GM12878 (cell line): ENCODE measurements around the gene SERHL2. TPM values are rescaled to one million over a fixed set of nuclear protein-coding genes. Genes with fewer than 3 reads are reported as not detected.

Experiments used
- ATAC-seq: fragments of 200-7000 bp; cut with Tn5 transposase; 3 replicates; pipeline ENCODE4 v1.9.1; 2020; ENCODE audit warnings: mild to moderate bottlenecking, moderate library complexity
- BruUV-seq: library from RNA; stranded (reverse); fragments of 400-500 nt; replicated peaks from 2 replicates; lab custom pipeline; 2021; lab: Mats Ljungman, UMichigan
- CTCF ChIA-PET: fragments of 300-600 bp; sonication (Branson Sonifier 250); formaldehyde crosslinking; extraction: SDS; loops from one replicate; lab custom pipeline; 2021; ENCODE audit warnings: inconsistent platforms; lab: Yijun Ruan, JAX
- POLR2A ChIA-PET: fragments of 350-600 bp; formaldehyde crosslinking; extraction: SDS; loops from one replicate; lab custom pipeline; 2021; ENCODE audit warnings: inconsistent platforms; lab: Charles Lee
- RAD21 ChIA-PET: fragments of 300-600 bp; sonication (Branson Sonifier 250); formaldehyde crosslinking; loops from one replicate; lab custom pipeline; 2023; ENCODE audit warnings: antibody characterized with exemption; ENCODE audit not compliant: unreplicated experiment; lab: Charles Lee
- SMC1A ChIA-PET: fragments of 300-600 bp; sonication (Branson Sonifier 250); formaldehyde crosslinking; loops from one replicate; lab custom pipeline; 2023; ENCODE audit not compliant: unreplicated experiment, uncharacterized antibody; lab: Charles Lee
- DNase-seq: peaks from one replicate; pipeline ENCODE4 v3.0.0-alpha.2; 2011; ENCODE audit warnings: low read depth, low spot score
- FAIRE-seq: peaks from 3 replicates; lab custom pipeline; 2011; peaks lifted over from hg19 to GRCh38; lab: Jason Lieb, UNC
- H2AFZ ChIP-seq: 2 replicates; pipeline ENCODE4 v1.6.0; 2011; ENCODE audit warnings: low read depth, low read length, control low read depth; ENCODE audit not compliant: control insufficient read depth
- H3K27ac ChIP-seq: 2 replicates; pipeline ENCODE4 v1.5.1; 2011; ENCODE audit warnings: control low read depth; ENCODE audit not compliant: control insufficient read depth, insufficient read depth
- H3K27me3 ChIP-seq, 2 experiments: replicated peaks in 1 of 2; 2 replicates each; pipeline versions ENCODE4 v1.6.0 to v1.6.1; 2011; ENCODE audit warnings: low read length in 1 of 2; ENCODE audit not compliant: control insufficient read depth in 2 of 2, insufficient read depth in 2 of 2
- H3K36me3 ChIP-seq, 2 experiments: 2 replicates each; pipeline ENCODE4 v1.5.1; 2011; ENCODE audit warnings: low read length in 1 of 2; ENCODE audit not compliant: control insufficient read depth in 2 of 2, insufficient read depth in 2 of 2
- H3K4me1 ChIP-seq: 2 replicates; pipeline ENCODE4 v1.6.1; 2011; ENCODE audit warnings: mild to moderate bottlenecking, low read length, moderate library complexity, mixed read lengths; ENCODE audit not compliant: control insufficient read depth, insufficient read depth
- H3K4me2 ChIP-seq: 2 replicates; pipeline ENCODE4 v1.6.0; 2011; ENCODE audit warnings: control low read depth; ENCODE audit not compliant: control insufficient read depth, insufficient read depth
- H3K4me3 ChIP-seq: fragments of 200-600 bp; sonication (generic); 2 replicates; pipeline ENCODE4 v1.5.1; 2016
- H3K79me2 ChIP-seq: 2 replicates; pipeline ENCODE4 v1.6.0; 2011; ENCODE audit warnings: low read length; ENCODE audit not compliant: control insufficient read depth, insufficient read depth
- H3K9ac ChIP-seq: 2 replicates; pipeline ENCODE4 v1.8.0; 2011; ENCODE audit warnings: low read length, control low read depth, mixed read lengths; ENCODE audit not compliant: control insufficient read depth, insufficient read depth
- H3K9me3 ChIP-seq: replicated peaks from 3 replicates; pipeline ENCODE4 v1.5.1; 2011; ENCODE audit warnings: mild to moderate bottlenecking, low read length; ENCODE audit not compliant: control insufficient read depth, insufficient read depth
- H4K20me1 ChIP-seq: 2 replicates; pipeline ENCODE4 v1.6.0; 2011; ENCODE audit not compliant: control insufficient read depth, insufficient read depth
- HDAC2 ChIP-seq: fragments of 200-600 bp; sonication (generic); IDR thresholded peaks from 2 replicates; pipeline ENCODE4 v1.6.1; 2017
- TCF12 ChIP-seq: IDR thresholded peaks from 2 replicates; pipeline ENCODE4 v1.6.1; 2011; ENCODE audit warnings: low read depth, mild to moderate bottlenecking, low read length
- ZNF24 ChIP-seq: fragments of 450-650 bp; IDR thresholded peaks from 2 replicates; pipeline ENCODE4 v1.6.1; 2017; ENCODE audit warnings: antibody characterized with exemption, mild to moderate bottlenecking
- WGBS: methylation state at CpG from one replicate; pipeline ENCODE4 v1.1.6; 2016; ENCODE audit warnings: low lambda C conversion rate; ENCODE audit not compliant: insufficient replicate concordance, insufficient coverage; ENCODE audit errors: missing lambda C conversion rate; 5-methylcytosine and 5-hydroxymethylcytosine counted together
- in situ Hi-C: fragments of 300-500 bp; cut with MboI; formaldehyde crosslinking; loops from 9 replicates; pipeline ENCODE4 v1.14.3; 2018; ENCODE audit warnings: mixed read lengths
- intact Hi-C: fragments of 100-400 bp; cut with micrococcal nuclease; formaldehyde crosslinking; loops from one replicate; pipeline ENCODE4 v1.14.2; 2022; ENCODE audit not compliant: unreplicated experiment
- polyA plus RNA-seq, 11 experiments: library from polyadenylated mRNA; depleted of rRNA in 4 of 11; unstranded in 6 of 11; stranded (reverse) in 5 of 11; fragments of >200 nt; fragmentation: Nextera tagmentation in 4 of 11; fragmentation: Illumina TruSeq in 1 of 11; extraction: Ambion mirVana in 4 of 11; extraction: Trizol in 1 of 11; gene quantifications; 1 replicate in 1 of 11; 2 replicates in 10 of 11; pipeline versions ENCODE4 v1.2.1 to v1.2.3, GENCODE V29; 2011 to 2016; ENCODE audit warnings: inconsistent platforms in 2 of 11, missing spikeins in 2 of 11, low read depth in 1 of 11
- small RNA-seq: library from RNA; depleted of rRNA; stranded (forward); fragments of <200 nt; gene quantifications from one replicate; pipeline ENCODE3, GENCODE V24; 2014
- total RNA-seq, 4 experiments: library from RNA; depleted of rRNA in 3 of 4; stranded (reverse); fragments of >200 nt in 3 of 4; fragmentation: Illumina TruSeq in 1 of 4; extraction: Trizol in 1 of 4; gene quantifications; 2 replicates each; pipeline versions ENCODE4 v1.2.1 to v1.2.3, GENCODE V29; 2013 to 2021
- TF ChIP-seq, protein P1 (sequence below): IDR thresholded peaks from 2 replicates; pipeline ENCODE4 v1.6.1; 2012; ENCODE audit warnings: low read depth, low read length, improper control_type of control experiment

Gene SERHL2
- total and polyA plus RNA-seq, 10 of the 15 experiments (the other 5 are each of a cell fraction or from before 2014, with no cell fraction given), result 0.63 to 2.0 (median 1.2) TPM

DNA sequence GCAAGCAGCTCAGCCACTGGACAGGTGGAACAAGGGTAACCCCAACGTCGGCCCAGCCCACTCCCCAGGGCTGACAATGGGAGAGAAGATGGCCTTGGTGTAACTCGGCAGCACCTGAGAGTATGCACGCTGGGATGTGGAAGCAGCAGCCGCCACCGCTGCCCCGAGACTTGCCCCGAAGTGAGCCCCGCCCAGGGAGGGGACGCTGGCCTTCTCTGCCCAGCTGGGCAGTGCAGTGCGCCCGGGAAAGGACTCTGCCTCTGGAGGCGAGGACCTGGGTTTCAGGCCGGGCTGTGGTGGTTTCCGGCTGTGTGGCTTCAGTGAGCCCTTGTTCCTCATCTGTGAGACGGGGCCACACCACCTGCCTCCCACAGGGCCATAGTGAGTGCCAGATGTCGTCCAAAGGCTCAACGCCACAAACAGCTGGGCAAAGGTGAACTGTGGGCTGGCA is 69.6 kb downstream of the SERHL2 start:
- Histone ChIP-seq H3K4me3 (no peak overlapping the region), H2AFZ (no peak overlapping the region), H3K27me3 (no peaks in the 10 kb centered on the region), H3K9me3 (no peaks in the 10 kb centered on the region), H3K79me2 (no peaks in the 10 kb centered on the region), H3K27ac (no peak overlapping the region), H3K9ac (no peak overlapping the region), H4K20me1 (no peaks in the 10 kb centered on the region; the same call in 1 of the 2 replicates), H3K4me1 (peaks cover 8% of the 10 kb centered on the region), H3K36me3 (peaks cover 8 to 22% of the 10 kb centered on the region in 2 experiments; a peak in 3 of 4 replicates), H3K4me2 (no peak overlapping the region)
- POLR2A ChIA-PET, result interaction anchor here (0.9 kb wide), 1 partner anchor 32 kb away, joined by 3 read pairs; no protein-coding TSS in a partner anchor
- TF ChIP-seq ZNF24 (no peak), HDAC2 (no peak), TCF12 (peak; percentile 47; the same call in 1 of the 2 replicates)
- TF ChIP-seq, protein P1, sequence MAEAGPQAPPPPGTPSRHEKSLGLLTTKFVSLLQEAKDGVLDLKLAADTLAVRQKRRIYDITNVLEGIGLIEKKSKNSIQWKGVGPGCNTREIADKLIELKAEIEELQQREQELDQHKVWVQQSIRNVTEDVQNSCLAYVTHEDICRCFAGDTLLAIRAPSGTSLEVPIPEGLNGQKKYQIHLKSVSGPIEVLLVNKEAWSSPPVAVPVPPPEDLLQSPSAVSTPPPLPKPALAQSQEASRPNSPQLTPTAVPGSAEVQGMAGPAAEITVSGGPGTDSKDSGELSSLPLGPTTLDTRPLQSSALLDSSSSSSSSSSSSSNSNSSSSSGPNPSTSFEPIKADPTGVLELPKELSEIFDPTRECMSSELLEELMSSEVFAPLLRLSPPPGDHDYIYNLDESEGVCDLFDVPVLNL, result no peak
- intact Hi-C loops (no loop called here), in situ Hi-C loops (no loop called here)
- SMC1A ChIA-PET, result interaction anchor here (0.8 to 4.0 kb wide), 5 partner anchors 21 to 233 kb away, joined by 3 to 15 read pairs (median 4); no protein-coding TSS in a partner anchor
- peak; percentile 76 for ATAC-seq
- no peak for FAIRE-seq
- CTCF ChIA-PET, result interaction anchor here (0.9 to 4.1 kb wide), 9 partner anchors 12 to 467 kb away, joined by 3 to 16 read pairs (median 4); partner anchors contain the start of gene ATP5MGL
- WGBS, result 31% methylated on average over 18 of the region's 18 CpGs
- DNase-seq, result no peak
- BruUV-seq, result no TSS peak
- RAD21 ChIA-PET, result interaction anchor here (1.6 to 3.8 kb wide), 3 partner anchors 20 to 197 kb away, joined by 5 to 19 read pairs (median 5); no protein-coding TSS in a partner anchor

Small RNA genes lying within 50 kb of the gene (small RNA-seq; reads per million reads assigned to genes)
- not detected for gene RN7SKP80
- not detected for gene RNU6-513P

Other genes with a start within 250 kb of the SERHL2 start
- gene NFAM1, start 121.6 kb upstream of the SERHL2 start, total RNA-seq (2014; rRNA removed), result 0.16 and 0.34 TPM in 2 replicates
- gene NFAM1, start 121.6 kb upstream of the SERHL2 start, total RNA-seq (2014; rRNA removed; fragmentation: Illumina TruSeq; extraction: Trizol), result 0.13 and 0.32 TPM in 2 replicates
- gene NFAM1, start 121.6 kb upstream of the SERHL2 start, total RNA-seq (2021), result 0.29 and 0.36 TPM in 2 replicates
- gene NFAM1, start 121.6 kb upstream of the SERHL2 start, polyA plus RNA-seq (2011; rRNA removed), result 0.84 and 1.3 TPM in 2 replicates
- gene NFAM1, start 121.6 kb upstream of the SERHL2 start, polyA plus RNA-seq (2014; fragmentation: Illumina TruSeq; extraction: Trizol), result 0.13 and 0.24 TPM in 2 replicates
- not detected for gene NFAM1, start 121.6 kb upstream of the SERHL2 start, polyA plus RNA-seq (2014; fragmentation: Nextera tagmentation; extraction: Ambion mirVana)
- 0.10 and 0.15 TPM in 2 replicates for gene NFAM1, start 121.6 kb upstream of the SERHL2 start, polyA plus RNA-seq (2014; rRNA removed)
- gene NFAM1, start 121.6 kb upstream of the SERHL2 start, polyA plus RNA-seq (2016; fragmentation: Nextera tagmentation; extraction: Ambion mirVana), result under 1 TPM in 1 of 2 experiments, not detected in 1; 0.20 TPM
- 42.4 and 42.7 TPM in 2 replicates for gene RRP7A, start 34.2 kb upstream of the SERHL2 start, total RNA-seq (2014; rRNA removed)
- gene RRP7A, start 34.2 kb upstream of the SERHL2 start, total RNA-seq (2014; rRNA removed; fragmentation: Illumina TruSeq; extraction: Trizol), result 34.8 and 38.1 TPM in 2 replicates
- 73.9 and 84.9 TPM in 2 replicates for gene RRP7A, start 34.2 kb upstream of the SERHL2 start, total RNA-seq (2021)
- 23.9 and 41.4 TPM in 2 replicates for gene RRP7A, start 34.2 kb upstream of the SERHL2 start, polyA plus RNA-seq (2011; rRNA removed)
- 38.1 and 49.7 TPM in 2 replicates for gene RRP7A, start 34.2 kb upstream of the SERHL2 start, polyA plus RNA-seq (2014; fragmentation: Illumina TruSeq; extraction: Trizol)
- gene RRP7A, start 34.2 kb upstream of the SERHL2 start, polyA plus RNA-seq (2014; fragmentation: Nextera tagmentation; extraction: Ambion mirVana), result 10 to 100 TPM in 1 of 2 experiments, 1 to 10 TPM in 1; 2.9 to 12.3 TPM
- gene RRP7A, start 34.2 kb upstream of the SERHL2 start, polyA plus RNA-seq (2014; rRNA removed), result 41.7 and 45.1 TPM in 2 replicates
- 100 to 1,000 TPM in 1 of 2 experiments, 10 to 100 TPM in 1; 88.9 to 114 TPM for gene RRP7A, start 34.2 kb upstream of the SERHL2 start, polyA plus RNA-seq (2016; fragmentation: Nextera tagmentation; extraction: Ambion mirVana)
- 32.9 and 38.9 TPM in 2 replicates for gene POLDIP3, start 60.9 kb downstream of the SERHL2 start, total RNA-seq (2014; rRNA removed)
- gene POLDIP3, start 60.9 kb downstream of the SERHL2 start, total RNA-seq (2014; rRNA removed; fragmentation: Illumina TruSeq; extraction: Trizol), result 25.9 and 27.0 TPM in 2 replicates
- gene POLDIP3, start 60.9 kb downstream of the SERHL2 start, total RNA-seq (2021), result 54.1 and 55.9 TPM in 2 replicates
- 35.6 and 54.2 TPM in 2 replicates for gene POLDIP3, start 60.9 kb downstream of the SERHL2 start, polyA plus RNA-seq (2011; rRNA removed)
- gene POLDIP3, start 60.9 kb downstream of the SERHL2 start, polyA plus RNA-seq (2014; fragmentation: Illumina TruSeq; extraction: Trizol), result 43.3 and 52.6 TPM in 2 replicates
- gene POLDIP3, start 60.9 kb downstream of the SERHL2 start, polyA plus RNA-seq (2014; fragmentation: Nextera tagmentation; extraction: Ambion mirVana), result 10 to 100 TPM; 14.8 to 19.3 TPM
- 46.4 and 49.3 TPM in 2 replicates for gene POLDIP3, start 60.9 kb downstream of the SERHL2 start, polyA plus RNA-seq (2014; rRNA removed)
- 10 to 100 TPM; 60.1 to 60.2 TPM for gene POLDIP3, start 60.9 kb downstream of the SERHL2 start, polyA plus RNA-seq (2016; fragmentation: Nextera tagmentation; extraction: Ambion mirVana)
- 0.22 and 0.40 TPM in 2 replicates for gene ATP5MGL, start 86.6 kb downstream of the SERHL2 start, total RNA-seq (2014; rRNA removed)
- gene ATP5MGL, start 86.6 kb downstream of the SERHL2 start, total RNA-seq (2014; rRNA removed; fragmentation: Illumina TruSeq; extraction: Trizol), result 0.85 TPM in 1 of 2 replicates, not detected in the other
- 0.43 and 0.46 TPM in 2 replicates for gene ATP5MGL, start 86.6 kb downstream of the SERHL2 start, total RNA-seq (2021)
- gene ATP5MGL, start 86.6 kb downstream of the SERHL2 start, polyA plus RNA-seq (2011; rRNA removed), result 0.23 and 0.26 TPM in 2 replicates
- not detected in 2 replicates for gene ATP5MGL, start 86.6 kb downstream of the SERHL2 start, polyA plus RNA-seq (2014; fragmentation: Illumina TruSeq; extraction: Trizol)
- gene ATP5MGL, start 86.6 kb downstream of the SERHL2 start, polyA plus RNA-seq (2014; fragmentation: Nextera tagmentation; extraction: Ambion mirVana), result under 1 TPM; 0.24 to 0.60 TPM
- gene ATP5MGL, start 86.6 kb downstream of the SERHL2 start, polyA plus RNA-seq (2014; rRNA removed), result not detected in 2 replicates
- gene ATP5MGL, start 86.6 kb downstream of the SERHL2 start, polyA plus RNA-seq (2016; fragmentation: Nextera tagmentation; extraction: Ambion mirVana), result under 1 TPM; 0.47 to 0.71 TPM
- gene CYB5R3, start 95.4 kb downstream of the SERHL2 start, total RNA-seq (2014; rRNA removed), result 33.3 and 46.8 TPM in 2 replicates
- 20.5 and 22.9 TPM in 2 replicates for gene CYB5R3, start 95.4 kb downstream of the SERHL2 start, total RNA-seq (2014; rRNA removed; fragmentation: Illumina TruSeq; extraction: Trizol)
- gene CYB5R3, start 95.4 kb downstream of the SERHL2 start, total RNA-seq (2021), result 81.7 and 83.8 TPM in 2 replicates
- 21.0 and 70.3 TPM in 2 replicates for gene CYB5R3, start 95.4 kb downstream of the SERHL2 start, polyA plus RNA-seq (2011; rRNA removed)
- gene CYB5R3, start 95.4 kb downstream of the SERHL2 start, polyA plus RNA-seq (2014; fragmentation: Illumina TruSeq; extraction: Trizol), result 37.3 and 65.3 TPM in 2 replicates
- 1 to 10 TPM; 2.0 to 3.5 TPM for gene CYB5R3, start 95.4 kb downstream of the SERHL2 start, polyA plus RNA-seq (2014; fragmentation: Nextera tagmentation; extraction: Ambion mirVana)
- 81.0 and 102 TPM in 2 replicates for gene CYB5R3, start 95.4 kb downstream of the SERHL2 start, polyA plus RNA-seq (2014; rRNA removed)
- 100 to 1,000 TPM; 104 to 119 TPM for gene CYB5R3, start 95.4 kb downstream of the SERHL2 start, polyA plus RNA-seq (2016; fragmentation: Nextera tagmentation; extraction: Ambion mirVana)
- gene A4GALT, start 166.9 kb downstream of the SERHL2 start, total RNA-seq (2014; rRNA removed), result 1.6 and 2.3 TPM in 2 replicates
- 0.51 and 1.1 TPM in 2 replicates for gene A4GALT, start 166.9 kb downstream of the SERHL2 start, total RNA-seq (2014; rRNA removed; fragmentation: Illumina TruSeq; extraction: Trizol)
- gene A4GALT, start 166.9 kb downstream of the SERHL2 start, total RNA-seq (2021), result 2.6 TPM in 2 replicates
- gene A4GALT, start 166.9 kb downstream of the SERHL2 start, polyA plus RNA-seq (2011; rRNA removed), result 1.8 and 3.9 TPM in 2 replicates
- 0.25 TPM in 1 of 2 replicates, not detected in the other for gene A4GALT, start 166.9 kb downstream of the SERHL2 start, polyA plus RNA-seq (2014; fragmentation: Illumina TruSeq; extraction: Trizol)
- under 1 TPM in 1 of 2 experiments, not detected in 1; 0.04 TPM for gene A4GALT, start 166.9 kb downstream of the SERHL2 start, polyA plus RNA-seq (2014; fragmentation: Nextera tagmentation; extraction: Ambion mirVana)
- gene A4GALT, start 166.9 kb downstream of the SERHL2 start, polyA plus RNA-seq (2014; rRNA removed), result 2.6 and 2.7 TPM in 2 replicates
- gene A4GALT, start 166.9 kb downstream of the SERHL2 start, polyA plus RNA-seq (2016; fragmentation: Nextera tagmentation; extraction: Ambion mirVana), result 1 to 10 TPM; 2.2 to 3.4 TPM